Naive thymus-derived CD4-positive, alpha-beta T cell (primary cell): Measurements from ENCODE around the gene IL19. TPM values are rescaled to one million over a fixed set of nuclear protein-coding genes. Genes with fewer than 3 reads are reported as not detected.

ENCODE experiments used
- ATAC-seq: fragments of 150-1000 bp; cut with Tn5 transposase; 2 replicates; pipeline ENCODE4 v1.10.0; 2021; ENCODE audit warnings: mild to moderate bottlenecking, moderate library complexity
- CTCF ChIA-PET: fragments of 350-600 bp; sonication (Branson Sonifier 250); formaldehyde crosslinking; loops from one replicate; lab custom pipeline; 2021; ENCODE audit warnings: antibody characterized with exemption; lab: Charles Lee
- POLR2A ChIA-PET: fragments of 350-600 bp; sonication (Branson Sonifier 250); formaldehyde crosslinking; loops from one replicate; lab custom pipeline; 2021; ENCODE audit warnings: antibody characterized with exemption, inconsistent platforms; lab: Charles Lee
- DNase-seq, 9 donors: peaks; one replicate each; pipeline versions ENCODE4 v3.0.0 to v3.0.0-alpha.2; 2020 to 2022; ENCODE audit warnings: mixed read lengths in 1 of 9
- H3K27ac ChIP-seq: one replicate; pipeline ENCODE4 v1.7.0; 2013; ENCODE audit warnings: mild to moderate bottlenecking, low read depth, low read length, moderate library complexity
- H3K27me3 ChIP-seq, 2 donors: one replicate each; pipeline ENCODE4 v1.7.0; 2013; ENCODE audit warnings: low read length in 2 of 2, mild to moderate bottlenecking in 2 of 2, moderate library complexity in 2 of 2; ENCODE audit not compliant: control insufficient read depth in 2 of 2, insufficient read depth in 2 of 2
- H3K36me3 ChIP-seq, 3 experiments: 1 replicate in 2 of 3; 2 replicates in 1 of 3; pipeline ENCODE4 v1.7.0; 2013; ENCODE audit warnings: low read length in 3 of 3, mild to moderate bottlenecking in 3 of 3, moderate library complexity in 1 of 3; ENCODE audit not compliant: insufficient read depth in 3 of 3, control insufficient read depth in 2 of 3
- H3K4me1 ChIP-seq, 2 donors: one replicate each; pipeline ENCODE4 v1.7.0; 2013; ENCODE audit warnings: low read length in 2 of 2, mild to moderate bottlenecking in 2 of 2, moderate library complexity in 1 of 2; ENCODE audit not compliant: control insufficient read depth in 2 of 2, insufficient read depth in 2 of 2
- H3K4me3 ChIP-seq: 2 replicates; pipeline ENCODE4 v1.7.0; 2013; ENCODE audit warnings: mild to moderate bottlenecking, low read length
- H3K9me3 ChIP-seq, 3 experiments: 1 replicate in 2 of 3; 2 replicates in 1 of 3; pipeline ENCODE4 v1.7.0; 2013; ENCODE audit warnings: low read length in 3 of 3; ENCODE audit not compliant: control insufficient read depth in 2 of 3
- H3K27ac Mint-ChIP-seq, 9 donors: one replicate each; pipeline ENCODE4 v1.8.0; 2020 to 2022; ENCODE audit warnings: mixed read lengths in 9 of 9, mild to moderate bottlenecking in 8 of 9, moderate library complexity in 5 of 9, inconsistent platforms in 2 of 9
- H3K27me3 Mint-ChIP-seq, 5 donors: one replicate each; pipeline ENCODE4 v1.8.0; 2021 to 2022; ENCODE audit warnings: mixed read lengths in 5 of 5, mild to moderate bottlenecking in 1 of 5
- H3K36me3 Mint-ChIP-seq, 5 donors: one replicate each; pipeline ENCODE4 v1.8.0; 2020 to 2022; ENCODE audit warnings: mixed read lengths in 5 of 5, mild to moderate bottlenecking in 3 of 5, inconsistent platforms in 1 of 5
- H3K4me1 Mint-ChIP-seq, 7 donors: one replicate each; pipeline ENCODE4 v1.8.0; 2020 to 2022; ENCODE audit warnings: mixed read lengths in 7 of 7, mild to moderate bottlenecking in 3 of 7, inconsistent platforms in 1 of 7
- H3K4me3 Mint-ChIP-seq, 10 donors: one replicate each; pipeline ENCODE4 v1.8.0; 2020 to 2022; ENCODE audit warnings: mild to moderate bottlenecking in 10 of 10, mixed read lengths in 10 of 10, moderate library complexity in 6 of 10, inconsistent platforms in 2 of 10
- H3K9me3 Mint-ChIP-seq, 11 donors: one replicate each; pipeline ENCODE4 v1.8.0; 2020 to 2022; ENCODE audit warnings: mixed read lengths in 11 of 11, mild to moderate bottlenecking in 4 of 11, inconsistent platforms in 1 of 11, moderate library complexity in 1 of 11
- intact Hi-C, 2 donors: fragments of 100-400 bp; cut with micrococcal nuclease; formaldehyde crosslinking; loops; one replicate each; pipeline ENCODE4 v1.15.1; 2023
- polyA plus RNA-seq, 2 donors: library from polyadenylated mRNA; unstranded; fragments of 300-500 nt; fragmentation: Illumina TruSeq; gene quantifications; one replicate each; pipeline ENCODE4 v1.2.3, GENCODE V29; 2021
- total RNA-seq, 6 experiments: library from RNA in 5 of 6; stranded (reverse) in 5 of 6; gene quantifications; 1 replicate in 5 of 6; 2 replicates in 1 of 6; pipeline ENCODE4 v1.2.3 and lab custom pipeline; 2021 to 2026

Gene IL19
- total and polyA plus RNA-seq, 7 experiments from 2014 or later: not detected

- no peak for DNase-seq
- POLR2A ChIA-PET: interaction anchor here (1.4 to 12.8 kb wide), 2 partner anchors 79 to 100 kb away, joined by 6 to 148 read pairs; no protein-coding TSS in a partner anchor
- Mint-ChIP-seq H3K36me3 (peaks cover 0 to 43% (median 4%) of the 10 kb centered on the region in 5 donors), H3K4me3 (no peak overlapping the region), H3K4me1 (peaks cover 33 to 64% (median 53%) of the 10 kb centered on the region in 7 donors), H3K27ac (no peak overlapping the region), H3K9me3 (peaks cover 0 to 26% (median 2%) of the 10 kb centered on the region in 11 donors), H3K27me3 (peaks cover 0 to 1% (median 0%) of the 10 kb centered on the region in 5 donors)
- Histone ChIP-seq H3K36me3 (no peaks in the 10 kb centered on the region), H3K27me3 (no peaks in the 10 kb centered on the region), H3K27ac (no peak overlapping the region), H3K9me3 (no peaks in the 10 kb centered on the region), H3K4me1 (peaks cover 11 to 28% of the 10 kb centered on the region in 2 donors), H3K4me3 (no peak overlapping the region)
- CTCF ChIA-PET: interaction anchor here (1.7 to 11.8 kb wide), 3 partner anchors 78 to 169 kb away, joined by 6 to 329 read pairs (median 48); no protein-coding TSS in a partner anchor
- ATAC-seq: no peak
- intact Hi-C loops: no loop called here
Measured at GRCh38 chr1:206812471-206812870, 41.9 kb downstream of the IL19 start.

- no peak overlapping the region for H3K4me3 Mint-ChIP-seq
- H3K27me3 Mint-ChIP-seq: no peaks in the 10 kb centered on the region
- no peaks in the 10 kb centered on the region for H3K27me3 ChIP-seq
- ChIA-PET POLR2A (interaction anchor here (0.6 to 1.9 kb wide), 2 partner anchors 11 to 95 kb away, joined by 3 to 9 read pairs; no protein-coding TSS in a partner anchor), CTCF (interaction anchor here (0.6 to 1.7 kb wide), 2 partner anchors 34 to 98 kb away, joined by 4 to 6 read pairs; no protein-coding TSS in a partner anchor)
- peaks cover 20 to 53% (median 44%) of the 10 kb centered on the region in 7 donors for H3K4me1 Mint-ChIP-seq
- DNase-seq (no peak), ATAC-seq (peak; percentile 38)
- peaks cover 0 to 26% (median 2%) of the 10 kb centered on the region in 11 donors for H3K9me3 Mint-ChIP-seq
- H3K27ac Mint-ChIP-seq: peak overlapping the region in 7 of 9 donors; percentile 8 to 97 (median 41)
- no peaks in the 10 kb centered on the region for H3K36me3 ChIP-seq
- H3K4me3 ChIP-seq: no peak overlapping the region
- H3K36me3 Mint-ChIP-seq: peaks cover 0 to 43% (median 4%) of the 10 kb centered on the region in 5 donors
- intact Hi-C loops: loop anchor here in 1 of 2 donors (5.0 kb wide), 1 partner anchor 237 kb away; the partner anchor contains the start of genes PFKFB2 and YOD1
- H3K27ac ChIP-seq: no peak overlapping the region
- no peaks in the 10 kb centered on the region for H3K9me3 ChIP-seq
- H3K4me1 ChIP-seq: peaks cover 0 to 14% of the 10 kb centered on the region in 2 donors
Measured at GRCh38 chr1:206814716-206815341, 44.3 kb downstream of the IL19 start.

- H3K4me1 Mint-ChIP-seq: peaks cover 20 to 52% (median 42%) of the 10 kb centered on the region in 7 donors
- intact Hi-C loops: loop anchor here (1.0 to 5.0 kb wide), 5 partner anchors 13 to 236 kb away; partner anchors contain the start of genes PFKFB2 (in 1 of the 2) and YOD1 (in 1 of the 2)
- Histone ChIP-seq H3K27ac (peak overlapping the region; percentile 47), H3K4me3 (no peak overlapping the region), H3K36me3 (no peaks in the 10 kb centered on the region), H3K4me1 (peaks cover 0 to 13% of the 10 kb centered on the region in 2 donors), H3K9me3 (no peaks in the 10 kb centered on the region), H3K27me3 (no peaks in the 10 kb centered on the region)
- POLR2A ChIA-PET: interaction anchor here (0.6 to 2.5 kb wide), 23 partner anchors 10 to 134 kb away, joined by 3 to 13 read pairs (median 4); partner anchors contain the start of gene FCMR
- peaks cover 0 to 35% (median 4%) of the 10 kb centered on the region in 5 donors for H3K36me3 Mint-ChIP-seq
- H3K27me3 Mint-ChIP-seq: no peaks in the 10 kb centered on the region
- DNase-seq: peak in 7 of 9 donors; percentile 34 to 75 (median 64)
- peak overlapping the region in 9 of 10 donors; percentile 2 to 72 (median 65) for H3K4me3 Mint-ChIP-seq
- CTCF ChIA-PET: interaction anchor here (0.6 to 2.2 kb wide), 15 partner anchors 8 to 166 kb away, joined by 3 to 12 read pairs (median 3); no protein-coding TSS in a partner anchor
- H3K9me3 Mint-ChIP-seq: peaks cover 0 to 23% (median 2%) of the 10 kb centered on the region in 11 donors
- H3K27ac Mint-ChIP-seq: peak overlapping the region; percentile 83 to 97 (median 89)
- ATAC-seq: peak; percentile 87
Measured at GRCh38 chr1:206816390-206817287, 46.1 kb downstream of the IL19 start.

GRCh38 chr1:206821493-206821892 lies 50.9 kb downstream of the IL19 start:
- H3K9me3 Mint-ChIP-seq: peaks cover 0 to 4% (median 0%) of the 10 kb centered on the region in 11 donors
- H3K4me3 Mint-ChIP-seq: no peak overlapping the region
- Histone ChIP-seq H3K4me1 (peaks cover 0 to 23% of the 10 kb centered on the region in 2 donors), H3K9me3 (no peaks in the 10 kb centered on the region), H3K4me3 (no peak overlapping the region), H3K36me3 (no peaks in the 10 kb centered on the region), H3K27ac (no peak overlapping the region), H3K27me3 (no peaks in the 10 kb centered on the region)
- no peak overlapping the region for H3K27ac Mint-ChIP-seq
- CTCF ChIA-PET: interaction anchor here (0.6 to 1.3 kb wide), 3 partner anchors 13 to 112 kb away, joined by 3 to 5 read pairs (median 4); no protein-coding TSS in a partner anchor
- POLR2A ChIA-PET: interaction anchor here (0.6 to 3.1 kb wide), 5 partner anchors 11 to 92 kb away, joined by 3 to 11 read pairs (median 3); no protein-coding TSS in a partner anchor
- no peaks in the 10 kb centered on the region for H3K27me3 Mint-ChIP-seq
- intact Hi-C loops: no loop called here
- ATAC-seq (no peak), DNase-seq (no peak)
- peaks cover 0 to 3% (median 0%) of the 10 kb centered on the region in 5 donors for H3K36me3 Mint-ChIP-seq
- H3K4me1 Mint-ChIP-seq: peaks cover 23 to 38% (median 34%) of the 10 kb centered on the region in 7 donors

- Histone ChIP-seq H3K4me1 (peaks cover 1 to 16% of the 10 kb centered on the region in 2 donors), H3K27me3 (no peaks in the 10 kb centered on the region), H3K4me3 (no peak overlapping the region), H3K9me3 (no peaks in the 10 kb centered on the region), H3K36me3 (no peaks in the 10 kb centered on the region), H3K27ac (no peak overlapping the region)
- peaks cover 0 to 4% (median 0%) of the 10 kb centered on the region in 5 donors for H3K36me3 Mint-ChIP-seq
- ATAC-seq (no peak), DNase-seq (no peak)
- POLR2A ChIA-PET: interaction anchor here (0.6 to 0.9 kb wide), 2 partner anchors 35 to 130 kb away, joined by 4 to 5 read pairs; no protein-coding TSS in a partner anchor
- H3K4me1 Mint-ChIP-seq: peaks cover 10 to 34% (median 26%) of the 10 kb centered on the region in 7 donors
- intact Hi-C loops: no loop called here
- H3K4me3 Mint-ChIP-seq: no peak overlapping the region
- CTCF ChIA-PET: interaction anchor here (1.4 kb wide), 1 partner anchor 109 kb away, joined by 3 read pairs; no protein-coding TSS in a partner anchor
- H3K27ac Mint-ChIP-seq: no peak overlapping the region
- peaks cover 0 to 4% (median 0%) of the 10 kb centered on the region in 11 donors for H3K9me3 Mint-ChIP-seq
- H3K27me3 Mint-ChIP-seq: no peaks in the 10 kb centered on the region
Measured at GRCh38 chr1:206823727-206824126, 53.2 kb downstream of the IL19 start.
